Colonic mucosa (tissue), 4 donors: ENCODE results near the gene IGLL5. TPM values are rescaled to one million over a fixed set of nuclear protein-coding genes. Genes with fewer than 3 reads are reported as not detected.

Source experiments
- DNase-seq: peaks from one replicate; pipeline ENCODE4 v3.0.0-alpha.2; 2020
- H3K27ac ChIP-seq: fragments of 200-600 bp; one replicate; pipeline ENCODE4 v1.8.0; 2021
- H3K27me3 ChIP-seq: fragments of 200-600 bp; one replicate; pipeline ENCODE4 v1.8.0; 2021
- H3K36me3 ChIP-seq: fragments of 200-600 bp; one replicate; pipeline ENCODE4 v1.8.0; 2021
- H3K4me1 ChIP-seq: fragments of 200-600 bp; one replicate; pipeline ENCODE4 v1.8.0; 2021; ENCODE audit warnings: mild to moderate bottlenecking
- H3K4me3 ChIP-seq: fragments of 200-600 bp; one replicate; pipeline ENCODE4 v1.8.0; 2021
- H3K9ac ChIP-seq, 2 donors: one replicate each; pipeline ENCODE4 v1.7.0; 2013; ENCODE audit warnings: control low read depth in 2 of 2, low read depth in 2 of 2, low read length in 2 of 2
- H3K9me3 ChIP-seq: fragments of 200-600 bp; one replicate; pipeline ENCODE4 v1.8.0; 2021
- intact Hi-C: fragments of 100-400 bp; cut with DNase I; formaldehyde crosslinking; loops from one replicate; pipeline ENCODE4 v1.14.1; 2022
- total RNA-seq, 2 donors: library from RNA; stranded (reverse); fragmentation: NEBNext Ultra II Directional in 1 of 2; extraction: Animal tissue kit (Norgen Biotek cat#: 25700) in 1 of 2; gene quantifications; one replicate each; pipeline ENCODE4 v1.2.1, GENCODE V29; 2021
- TF ChIP-seq, protein P1 (sequence below): fragments of 200-600 bp; IDR thresholded peaks from one replicate; pipeline ENCODE4 v1.8.0; 2022; ENCODE audit warnings: antibody characterized with exemption, mild to moderate bottlenecking
- donor health status: healthy.
- donor health status: DM: no; HTN: no; CAD: no.
- donor health status: DM: no; HTN: no; CAD: no.

IGLL5 gene
- total RNA-seq, 2 donors from 2014 or later: 18.8 to 29.2 TPM

- no peak overlapping the region for H3K4me3 ChIP-seq
- no peaks in the 10 kb centered on the region for H3K4me1 ChIP-seq
- no peaks in the 10 kb centered on the region for H3K9me3 ChIP-seq
- no peaks in the 10 kb centered on the region for H3K36me3 ChIP-seq
- H3K9ac ChIP-seq: no peak overlapping the region
- no peak overlapping the region for H3K27ac ChIP-seq
- DNase-seq: no peak
- intact Hi-C loops: loop anchor here (5.0 kb wide), 1 partner anchor 71 kb away; no protein-coding TSS in a partner anchor
- H3K27me3 ChIP-seq: no peaks in the 10 kb centered on the region
- TF ChIP-seq, protein P1, sequence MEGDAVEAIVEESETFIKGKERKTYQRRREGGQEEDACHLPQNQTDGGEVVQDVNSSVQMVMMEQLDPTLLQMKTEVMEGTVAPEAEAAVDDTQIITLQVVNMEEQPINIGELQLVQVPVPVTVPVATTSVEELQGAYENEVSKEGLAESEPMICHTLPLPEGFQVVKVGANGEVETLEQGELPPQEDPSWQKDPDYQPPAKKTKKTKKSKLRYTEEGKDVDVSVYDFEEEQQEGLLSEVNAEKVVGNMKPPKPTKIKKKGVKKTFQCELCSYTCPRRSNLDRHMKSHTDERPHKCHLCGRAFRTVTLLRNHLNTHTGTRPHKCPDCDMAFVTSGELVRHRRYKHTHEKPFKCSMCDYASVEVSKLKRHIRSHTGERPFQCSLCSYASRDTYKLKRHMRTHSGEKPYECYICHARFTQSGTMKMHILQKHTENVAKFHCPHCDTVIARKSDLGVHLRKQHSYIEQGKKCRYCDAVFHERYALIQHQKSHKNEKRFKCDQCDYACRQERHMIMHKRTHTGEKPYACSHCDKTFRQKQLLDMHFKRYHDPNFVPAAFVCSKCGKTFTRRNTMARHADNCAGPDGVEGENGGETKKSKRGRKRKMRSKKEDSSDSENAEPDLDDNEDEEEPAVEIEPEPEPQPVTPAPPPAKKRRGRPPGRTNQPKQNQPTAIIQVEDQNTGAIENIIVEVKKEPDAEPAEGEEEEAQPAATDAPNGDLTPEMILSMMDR: no peak
Observed at GRCh38 chr22:22883090-22883727, 4.4 kb upstream of the IGLL5 start.

GRCh38 chr22:22884010-22884887, 3.4 kb upstream of the IGLL5 start:
- peak; percentile 81 for DNase-seq
- TF ChIP-seq, protein P1: peak; percentile 74
- Histone ChIP-seq H3K9ac (no peak overlapping the region), H3K36me3 (no peaks in the 10 kb centered on the region), H3K4me1 (no peaks in the 10 kb centered on the region), H3K27me3 (no peaks in the 10 kb centered on the region), H3K27ac (no peak overlapping the region), H3K9me3 (no peaks in the 10 kb centered on the region), H3K4me3 (no peak overlapping the region)
- intact Hi-C loops: loop anchor here (5.0 kb wide), 1 partner anchor 72 kb away; no protein-coding TSS in a partner anchor

GRCh38 chr22:22884888-22885840, 2.5 kb upstream of the IGLL5 start:
- Histone ChIP-seq H3K4me3 (no peak overlapping the region), H3K4me1 (no peaks in the 10 kb centered on the region), H3K9me3 (no peaks in the 10 kb centered on the region), H3K27me3 (no peaks in the 10 kb centered on the region), H3K9ac (no peak overlapping the region), H3K36me3 (no peaks in the 10 kb centered on the region), H3K27ac (no peak overlapping the region)
- DNase-seq: no peak
- TF ChIP-seq, protein P1: no peak
- intact Hi-C loops: loop anchor here (5.0 kb wide), 1 partner anchor 73 kb away; no protein-coding TSS in a partner anchor

- TF ChIP-seq, protein P1: no peak
- no peak overlapping the region for H3K4me3 ChIP-seq
- intact Hi-C loops: no loop called here
- H3K9me3 ChIP-seq: no peaks in the 10 kb centered on the region
- H3K4me1 ChIP-seq: no peaks in the 10 kb centered on the region
- H3K27ac ChIP-seq: no peak overlapping the region
- H3K9ac ChIP-seq: no peak overlapping the region
- no peaks in the 10 kb centered on the region for H3K36me3 ChIP-seq
- DNase-seq: no peak
- H3K27me3 ChIP-seq: no peaks in the 10 kb centered on the region
Observed at GRCh38 chr22:22886546-22886945, 1.1 kb upstream of the IGLL5 start.
